Measurements from ENCODE around the gene TTC14.

GRCh38 chr3:180580934-180581333, 21.0 kb upstream of the TTC14 start:
- TF ChIP-seq CTCF (conservative IDR thresholded peaks at IDR 0.05; ENCODE audit: low read depth, low read length) (no peak), BHLHE40 (IDR thresholded peaks at IDR 0.05; ENCODE audit: low read depth, low read length) (no peak), CEBPB (IDR thresholded peaks at IDR 0.05; ENCODE audit: low read depth, low read length) (no peak), RFX5 (IDR thresholded peaks at IDR 0.05; ENCODE audit: low read depth, low read length) (no peak), POLR2A (IDR thresholded peaks at IDR 0.05; ENCODE audit: low read depth, low read length) (no peak), RAD21 (IDR thresholded peaks at IDR 0.05; ENCODE audit: low read length) (no peak), CHD1 (IDR thresholded peaks at IDR 0.05; ENCODE audit: low read depth, low read length) (no peak)
